NCI-H2196 treated with DMSO at 0.1 percent for 48 hours (cell line): Measurements from ENCODE around the gene EGFR.

Experiments
- DNase-seq: peaks from one replicate; lab custom pipeline; 2025; ENCODE audit not compliant: unreplicated experiment; lab: John Stamatoyannopoulos, UW

Gene EGFR

GRCh38 chr7:55206235-55207029, 187.6 kb downstream of the EGFR start:
- no peak for DNase-seq

GRCh38 chr7:55207436-55208125, 188.8 kb downstream of the EGFR start:
- no peak for DNase-seq

GRCh38 chr7:55209366-55209765, 190.5 kb downstream of the EGFR start:
- DNase-seq = no peak

- no peak for DNase-seq
Observed at GRCh38 chr7:55210176-55210575, 191.4 kb downstream of the EGFR start.

- no peak for DNase-seq
Observed at GRCh38 chr7:55210716-55211115, 191.9 kb downstream of the EGFR start.

- DNase-seq = no peak
Observed at GRCh38 chr7:55211726-55212125, 192.9 kb downstream of the EGFR start.

GRCh38 chr7:55212176-55212575, 193.4 kb downstream of the EGFR start:
- DNase-seq = no peak

- DNase-seq = no peak
Observed at GRCh38 chr7:55212838-55213237, 194.0 kb downstream of the EGFR start.

GRCh38 chr7:55214707-55215106, 195.9 kb downstream of the EGFR start:
- DNase-seq = no peak

- DNase-seq = no peak
Observed at GRCh38 chr7:55223023-55223422, 204.2 kb downstream of the EGFR start.

- no peak for DNase-seq
Observed at GRCh38 chr7:55224111-55224510, 205.3 kb downstream of the EGFR start.

- no peak for DNase-seq
Observed at GRCh38 chr7:55224810-55225209, 206.0 kb downstream of the EGFR start.

- DNase-seq = no peak
Observed at GRCh38 chr7:55230014-55230413, 211.2 kb downstream of the EGFR start.

- no peak for DNase-seq
Observed at GRCh38 chr7:55231736-55232280, 213.0 kb downstream of the EGFR start.

- no peak for DNase-seq
Observed at GRCh38 chr7:55233001-55233400, 214.2 kb downstream of the EGFR start.

- no peak for DNase-seq
Observed at GRCh38 chr7:55234408-55234807, 215.6 kb downstream of the EGFR start.

GRCh38 chr7:55235115-55235514, 216.3 kb downstream of the EGFR start:
- no peak for DNase-seq

GRCh38 chr7:55235801-55236200, 217.0 kb downstream of the EGFR start:
- no peak for DNase-seq

- DNase-seq = no peak
Observed at GRCh38 chr7:55236476-55236875, 217.7 kb downstream of the EGFR start.

- no peak for DNase-seq
Observed at GRCh38 chr7:55237156-55237893, 218.5 kb downstream of the EGFR start.

- no peak for DNase-seq
Observed at GRCh38 chr7:55239406-55239805, 220.6 kb downstream of the EGFR start.
